A172 (cell line): ENCODE results near the gene ATF7IP2. TPM values are rescaled to one million over a fixed set of nuclear protein-coding genes. Genes with fewer than 3 reads are reported as not detected.
A peak's percentile ranks its signal among the peaks of the same experiment; 100 is the strongest.
"Not testable (repeated sequence)": the region's sequence is repeated elsewhere in the genome, so short reads cannot be mapped to it uniquely, and the experiment has no call there.

Experiments
- DNase-seq: peaks from one replicate; pipeline ENCODE4 v3.0.0-alpha.2; 2015; ENCODE audit warnings: low spot score
- total RNA-seq: library from RNA; depleted of rRNA; stranded (reverse); fragments of >200 nt; shearing (Covaris generic); gene quantifications from 2 replicates; pipeline ENCODE4 v1.2.3, GENCODE V29; 2014

Gene ATF7IP2
- total RNA-seq, 1 experiment from 2014 or later: not detected

GRCh38 chr16:10376229-10376628 is 9.6 kb upstream of the ATF7IP2 start:
- DNase-seq: no peak

- no peak for DNase-seq
Observed at GRCh38 chr16:10383626-10384025, 2.2 kb upstream of the ATF7IP2 start.

- no peak for DNase-seq
Observed at GRCh38 chr16:10386517-10387100, 748 bp downstream of the ATF7IP2 start.

GRCh38 chr16:10387188-10387617 is 1.3 kb downstream of the ATF7IP2 start:
- DNase-seq: no peak

- no peak for DNase-seq
Observed at GRCh38 chr16:10388988-10389387, 3.1 kb downstream of the ATF7IP2 start.

- no peak for DNase-seq
Observed at GRCh38 chr16:10390330-10390729, 4.5 kb downstream of the ATF7IP2 start.

DNA sequence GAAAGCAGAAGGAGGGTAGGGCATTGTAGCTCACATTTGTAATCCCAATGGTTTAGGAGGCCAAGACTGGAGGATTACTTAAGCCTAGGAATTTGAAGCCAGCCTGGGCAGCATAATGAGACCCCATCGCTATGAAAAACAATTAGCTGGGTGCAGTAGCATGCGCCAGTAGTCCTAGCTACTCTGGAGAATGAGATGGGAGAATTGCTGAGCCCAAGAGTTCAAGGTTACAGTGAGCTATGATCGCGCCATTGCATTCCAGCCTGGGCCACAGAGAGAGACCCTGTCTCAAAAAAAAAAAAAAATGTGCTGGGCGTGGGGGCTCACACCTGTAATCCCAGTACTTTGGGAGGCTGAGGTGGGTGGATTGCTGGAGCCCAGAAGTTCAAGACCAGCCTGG is 5.0 kb downstream of the ATF7IP2 start:
- no peak for DNase-seq

GRCh38 chr16:10391339-10391738 is 5.5 kb downstream of the ATF7IP2 start:
- no peak for DNase-seq

- no peak for DNase-seq
Observed at GRCh38 chr16:10402975-10403374, 17.1 kb downstream of the ATF7IP2 start.

GRCh38 chr16:10405386-10405939 is 19.6 kb downstream of the ATF7IP2 start:
- DNase-seq: peak; percentile 88

DNA sequence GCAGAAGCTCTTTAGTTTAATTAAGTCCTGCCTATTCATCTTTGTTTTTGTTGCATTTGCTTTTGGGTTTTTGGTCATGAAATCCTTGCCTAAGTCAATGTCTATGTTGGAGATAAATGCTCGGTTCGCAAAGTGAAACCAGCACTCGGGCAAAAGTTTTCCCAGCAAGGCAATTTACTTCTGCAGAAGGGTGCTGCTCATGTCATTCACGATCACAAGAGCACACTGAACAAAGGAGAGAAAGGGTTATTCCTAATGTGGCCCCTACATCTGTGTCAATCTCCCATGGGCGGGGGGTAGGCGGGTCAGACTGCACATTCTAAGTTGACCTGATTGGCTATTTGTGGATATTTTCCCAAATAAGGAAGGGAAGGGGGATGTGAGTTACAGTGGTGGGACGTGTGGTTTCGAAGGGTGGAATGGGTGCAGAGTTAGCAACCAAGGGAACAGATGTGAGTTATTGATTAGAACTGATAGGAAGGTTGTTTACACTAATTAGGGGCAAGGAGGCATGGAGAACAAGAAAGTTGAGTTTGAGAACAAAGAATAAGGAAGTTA is 23.0 kb downstream of the ATF7IP2 start:
- peak; percentile 10 for DNase-seq

GRCh38 chr16:10409713-10410112 is 23.9 kb downstream of the ATF7IP2 start:
- DNase-seq: not testable (repeated sequence)

- no peak for DNase-seq
Observed at GRCh38 chr16:10410469-10410868, 24.6 kb downstream of the ATF7IP2 start.

- DNase-seq: no peak
Observed at GRCh38 chr16:10412935-10413601, 27.2 kb downstream of the ATF7IP2 start.

- not testable (repeated sequence) for DNase-seq
Observed at GRCh38 chr16:10418204-10418603, 32.3 kb downstream of the ATF7IP2 start.

DNA sequence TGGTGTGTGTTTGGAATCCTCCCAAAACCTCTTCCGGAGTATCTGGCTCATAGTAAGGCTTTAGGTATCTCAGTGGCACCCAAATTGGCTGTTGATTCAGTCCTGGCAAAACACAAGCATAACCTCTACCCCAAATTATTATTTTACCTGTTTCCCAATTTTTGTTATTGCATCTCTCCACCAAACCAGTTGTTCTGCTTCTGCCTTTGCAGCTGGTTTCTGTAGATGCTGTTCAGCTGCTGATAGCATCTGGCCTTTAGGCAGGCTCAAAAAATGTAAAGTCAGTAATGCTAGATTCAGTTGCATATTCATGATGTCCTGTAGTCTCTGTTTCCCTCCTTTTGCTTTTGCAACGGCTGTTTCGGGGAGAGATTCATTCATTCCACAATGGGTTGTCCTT is 33.8 kb downstream of the ATF7IP2 start:
- no peak for DNase-seq

DNA sequence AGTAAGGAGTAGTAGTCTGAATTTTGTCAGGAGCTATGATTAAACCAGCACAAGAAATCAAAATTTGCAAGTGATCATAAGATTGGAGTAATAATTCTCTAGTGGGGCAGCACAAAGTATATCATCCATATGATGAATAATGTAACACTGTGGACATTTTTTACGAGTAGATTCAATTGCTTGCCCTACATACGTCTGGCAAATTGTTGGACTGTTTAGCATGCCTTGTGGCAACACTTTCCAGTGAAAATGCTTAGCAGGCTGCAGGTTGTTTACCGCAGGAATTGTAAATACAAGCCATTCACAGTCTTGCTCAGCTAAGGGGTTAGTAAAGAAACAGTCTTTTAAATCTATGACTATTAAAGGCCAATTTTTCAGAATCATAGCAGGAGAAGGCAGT is 35.7 kb downstream of the ATF7IP2 start:
- no peak for DNase-seq

DNA sequence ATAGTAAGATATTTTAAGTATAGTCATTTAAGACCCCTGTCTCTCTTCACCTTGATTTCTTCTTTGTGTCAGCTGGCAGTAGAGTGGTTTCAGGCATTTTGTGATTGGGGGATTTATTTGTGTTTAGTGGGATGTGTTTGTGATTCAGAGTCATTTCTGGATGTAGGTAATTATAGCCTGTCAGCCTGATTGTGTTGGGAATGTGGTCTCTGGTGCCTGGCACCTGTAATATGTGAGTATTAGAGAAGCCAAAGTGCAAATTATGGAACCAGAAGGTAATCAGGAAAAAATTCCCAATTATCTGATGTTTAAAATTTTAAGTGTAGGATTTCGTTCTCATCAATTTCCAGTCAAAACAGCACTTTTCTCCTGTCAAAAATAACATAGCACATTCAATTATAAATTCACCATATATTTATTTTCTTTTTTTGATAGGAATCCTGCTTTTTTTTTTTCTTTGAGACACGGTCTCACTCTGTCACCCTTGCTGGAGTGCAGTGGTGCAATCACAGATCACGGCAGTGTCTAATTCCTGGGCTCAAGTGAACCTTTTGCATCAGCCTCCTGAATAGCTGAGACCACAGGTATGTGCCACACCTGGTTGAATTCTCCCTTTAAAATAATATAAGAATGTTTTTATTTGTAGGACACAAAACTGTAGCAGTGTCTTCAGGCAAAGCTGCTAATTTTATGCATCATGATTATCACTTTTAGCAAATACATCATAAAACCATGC is 42.7 kb downstream of the ATF7IP2 start:
- DNase-seq: no peak

DNA sequence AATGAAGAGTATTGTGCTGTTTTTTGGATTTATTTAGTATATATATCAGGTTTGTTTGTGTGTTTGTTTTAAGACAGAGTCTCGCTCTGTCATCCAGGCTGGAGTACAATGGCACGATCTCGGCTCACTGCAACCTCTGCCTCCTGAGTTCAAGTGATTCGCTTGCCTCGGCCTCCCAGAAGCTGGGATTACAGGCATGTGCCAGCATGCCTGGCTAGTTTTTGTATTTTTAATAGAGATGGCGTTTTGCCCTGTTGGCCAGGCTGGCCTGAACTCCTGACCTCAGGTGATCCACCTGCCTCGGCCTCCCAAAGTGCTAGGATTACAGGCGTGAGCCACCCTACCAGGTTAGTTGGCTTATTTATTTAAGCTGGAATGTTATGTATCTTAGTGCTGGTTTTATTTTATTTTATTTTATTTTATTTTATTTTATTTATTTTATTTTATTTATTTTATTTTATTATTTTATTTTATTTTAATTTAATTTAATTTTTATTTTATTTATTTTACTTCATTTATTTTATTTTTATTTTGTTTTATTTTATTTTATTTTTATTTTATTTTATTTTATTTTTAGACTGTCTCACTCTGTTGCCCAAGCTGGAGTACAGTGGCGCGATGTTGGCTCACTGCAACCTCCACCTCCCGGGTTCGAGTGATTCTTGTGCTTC is 43.6 kb downstream of the ATF7IP2 start:
- DNase-seq: not testable (repeated sequence)

DNA sequence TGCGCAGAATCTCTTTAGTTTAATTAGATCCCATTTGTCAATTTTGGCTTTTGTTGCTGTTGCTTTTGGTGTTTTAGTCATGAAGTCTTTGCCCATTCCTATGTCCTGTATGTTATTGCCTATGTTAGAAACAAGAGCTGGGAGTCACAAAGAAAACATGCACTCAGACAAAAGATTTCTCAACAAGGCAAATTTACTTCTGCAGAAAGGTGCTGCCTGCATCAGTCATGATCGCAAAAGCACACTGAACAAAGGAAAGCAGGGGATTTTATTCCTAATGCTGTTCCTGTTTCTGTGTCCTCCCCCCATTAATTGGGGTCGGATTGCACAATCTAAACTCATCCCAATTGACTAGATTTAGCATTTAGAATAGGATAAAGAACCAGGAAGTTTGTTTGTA is 55.9 kb downstream of the ATF7IP2 start:
- no peak for DNase-seq

GRCh38 chr16:10447289-10447688 is 61.4 kb downstream of the ATF7IP2 start:
- no peak for DNase-seq
